Choroid plexus epithelial cell (primary cell): Measurements from ENCODE around the gene RERE.
A peak's percentile ranks its signal among the peaks of the same experiment; 100 is the strongest.

ENCODE experiments used
- DNase-seq: peaks from one replicate; pipeline ENCODE4 v3.0.0-alpha.2; 2010; ENCODE audit warnings: low read depth
- H3K4me3 ChIP-seq: 2 replicates; pipeline ENCODE4 v1.5.1; 2011; ENCODE audit warnings: low read depth, mild to moderate bottlenecking, control low read depth, low read length, moderate library complexity
- CTCF ChIP-seq: conservative IDR thresholded peaks from 2 replicates; pipeline ENCODE4 v1.5.1; 2011; ENCODE audit warnings: low read depth, mild to moderate bottlenecking, control low read depth, inconsistent platforms, low read length, moderate library complexity

RERE gene

GRCh38 chr1:8328271-8328670 lies 489.2 kb downstream of the RERE start:
- H3K4me3 ChIP-seq: no peak overlapping the region
- TF ChIP-seq CTCF: no peak
- no peak for DNase-seq

- H3K4me3 ChIP-seq: no peak overlapping the region
- no peak for DNase-seq
- no peak for TF ChIP-seq CTCF
Observed at GRCh38 chr1:8326265-8326664, 491.2 kb downstream of the RERE start.

GRCh38 chr1:8325771-8326170 lies 491.7 kb downstream of the RERE start:
- DNase-seq: no peak
- no peak overlapping the region for H3K4me3 ChIP-seq
- no peak for TF ChIP-seq CTCF

GRCh38 chr1:8324176-8324810 lies 493.1 kb downstream of the RERE start:
- no peak overlapping the region for H3K4me3 ChIP-seq
- TF ChIP-seq CTCF: no peak

GRCh38 chr1:8323706-8324105 lies 493.7 kb downstream of the RERE start:
- H3K4me3 ChIP-seq: no peak overlapping the region
- no peak for DNase-seq
- TF ChIP-seq CTCF: no peak

More at GRCh38 chr1:8324176-8324810, 493.1 kb downstream of the RERE start:
- no peak for DNase-seq

GRCh38 chr1:8321612-8322011 lies 495.8 kb downstream of the RERE start:
- H3K4me3 ChIP-seq: no peak overlapping the region
- DNase-seq: no peak
- no peak for TF ChIP-seq CTCF

GRCh38 chr1:8318436-8318835 lies 499.0 kb downstream of the RERE start:
- DNase-seq: no peak
- peak overlapping the region; percentile 70 for H3K4me3 ChIP-seq
- no peak for TF ChIP-seq CTCF
